Trophoblast cell (in vitro differentiated cells and primary cell): ENCODE results near the gene PITRM1.
A peak's percentile ranks its signal among the peaks of the same experiment; 100 is the strongest.

Experiments used
- DNase-seq, 2 donors: peaks; one replicate each; pipeline ENCODE4 v3.0.0-alpha.2; 2016
- H2AFZ ChIP-seq: 2 replicates; pipeline ENCODE4 v1.6.1; 2013; ENCODE audit warnings: low read length, moderate library complexity, mild to moderate bottlenecking; ENCODE audit not compliant: insufficient read depth, poor library complexity
- H2AK5ac ChIP-seq: 2 replicates; pipeline ENCODE4 v1.6.1; 2013; ENCODE audit warnings: mild to moderate bottlenecking, low read length
- H2BK120ac ChIP-seq: 2 replicates; pipeline ENCODE4 v1.6.1; 2013; ENCODE audit warnings: low read length, mild to moderate bottlenecking, moderate library complexity; ENCODE audit not compliant: insufficient read depth, poor library complexity
- H2BK12ac ChIP-seq: 2 replicates; pipeline ENCODE4 v1.6.1; 2013; ENCODE audit warnings: mild to moderate bottlenecking, low read length, moderate library complexity
- H2BK5ac ChIP-seq: 2 replicates; pipeline ENCODE4 v1.6.1; 2013; ENCODE audit warnings: low read length, low read depth, moderate library complexity, mild to moderate bottlenecking; ENCODE audit not compliant: poor library complexity
- H3K14ac ChIP-seq: 2 replicates; pipeline ENCODE4 v1.6.1; 2013; ENCODE audit warnings: mild to moderate bottlenecking, low read length
- H3K18ac ChIP-seq: 2 replicates; pipeline ENCODE4 v1.6.1; 2013; ENCODE audit warnings: mild to moderate bottlenecking, low read length
- H3K23ac ChIP-seq: 2 replicates; pipeline ENCODE4 v1.6.1; 2013; ENCODE audit warnings: low read length
- H3K27ac ChIP-seq: 2 replicates; pipeline ENCODE4 v1.5.1; 2013; ENCODE audit warnings: low read depth, mild to moderate bottlenecking, inconsistent platforms, low read length, moderate library complexity
- H3K27me3 ChIP-seq: 2 replicates; pipeline ENCODE4 v1.6.1; 2013; ENCODE audit warnings: inconsistent platforms, mild to moderate bottlenecking, low read length, moderate library complexity; ENCODE audit not compliant: insufficient read depth
- H3K36me3 ChIP-seq, 2 experiments: 1 replicate in 1 of 2; 2 replicates in 1 of 2; pipeline ENCODE4 v1.6.1; 2013; ENCODE audit warnings: low read length in 2 of 2, mild to moderate bottlenecking in 2 of 2, moderate library complexity in 1 of 2; ENCODE audit not compliant: insufficient read depth in 2 of 2, control insufficient read depth in 1 of 2
- H3K4ac ChIP-seq: 2 replicates; pipeline ENCODE4 v1.6.1; 2013; ENCODE audit warnings: low read depth, mild to moderate bottlenecking, low read length, moderate library complexity
- H3K4me1 ChIP-seq, 2 experiments: 1 replicate in 1 of 2; 2 replicates in 1 of 2; pipeline ENCODE4 v1.6.1; 2013; ENCODE audit warnings: low read length in 2 of 2, mild to moderate bottlenecking in 2 of 2, moderate library complexity in 1 of 2; ENCODE audit not compliant: insufficient read depth in 2 of 2, control insufficient read depth in 1 of 2
- H3K4me2 ChIP-seq: 2 replicates; pipeline ENCODE4 v1.6.1; 2013; ENCODE audit warnings: inconsistent platforms, mild to moderate bottlenecking, low read length, moderate library complexity
- H3K4me3 ChIP-seq: 2 replicates; pipeline ENCODE4 v1.5.1; 2013; ENCODE audit warnings: mild to moderate bottlenecking, low read depth, low read length, inconsistent platforms
- H3K79me1 ChIP-seq: one replicate; pipeline ENCODE4 v1.6.1; 2013; ENCODE audit warnings: low read length
- H3K79me2 ChIP-seq: 2 replicates; pipeline ENCODE4 v1.6.1; 2013; ENCODE audit warnings: low read length, mild to moderate bottlenecking; ENCODE audit not compliant: control insufficient read depth, insufficient read depth, poor library complexity
- H3K9ac ChIP-seq: 2 replicates; pipeline ENCODE4 v1.6.1; 2013; ENCODE audit warnings: mild to moderate bottlenecking, low read length
- H3K9me3 ChIP-seq: 2 replicates; pipeline ENCODE4 v1.6.1; 2013; ENCODE audit warnings: low read depth, mild to moderate bottlenecking, control low read depth, inconsistent platforms, low read length; ENCODE audit not compliant: insufficient read depth
- H4K12ac ChIP-seq: 2 replicates; pipeline ENCODE4 v1.6.1; 2013; ENCODE audit warnings: low read depth, mild to moderate bottlenecking, low read length, moderate library complexity
- H4K8ac ChIP-seq: 2 replicates; pipeline ENCODE4 v1.6.1; 2013; ENCODE audit warnings: low read depth, mild to moderate bottlenecking, low read length, moderate library complexity
- H4K91ac ChIP-seq: one replicate; pipeline ENCODE4 v1.6.1; 2013; ENCODE audit warnings: low read depth, mild to moderate bottlenecking, low read length, moderate library complexity
- WGBS: extraction: QIAGEN DNeasy Blood & Tissue Kit; methylation state at CpG from one replicate; pipeline ENCODE4 v1.1.7; 2013; ENCODE audit warnings: missing lambda C conversion rate; ENCODE audit not compliant: insufficient read length, insufficient coverage; ENCODE audit errors: extremely low coverage; 5-methylcytosine and 5-hydroxymethylcytosine counted together

PITRM1 gene

DNA sequence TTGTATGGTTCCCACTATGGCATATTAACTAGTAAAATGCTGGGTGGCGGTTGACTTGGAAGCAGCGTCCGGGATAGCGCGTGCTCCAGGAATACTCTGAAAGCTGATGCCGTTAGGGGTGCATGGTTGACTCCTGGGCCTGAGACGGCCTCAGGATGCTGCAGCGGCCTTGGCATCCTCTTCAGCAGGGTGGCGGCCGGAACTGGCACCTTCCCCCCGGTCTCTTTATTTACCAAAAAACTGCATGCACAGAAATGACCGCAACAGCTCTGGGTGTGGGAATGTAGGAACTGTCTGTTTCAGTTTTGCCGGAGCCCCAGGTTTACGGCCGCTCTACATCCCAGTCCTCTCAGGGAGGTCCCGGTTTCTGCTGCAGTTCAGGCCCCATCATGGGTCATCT lies 76.4 kb downstream of the PITRM1 start:
- Histone ChIP-seq H2AFZ (peak overlapping the region; percentile 61), H3K4me3 (no peak overlapping the region), H3K9me3 (peaks cover 4% of the 10 kb centered on the region), H3K9ac (no peak overlapping the region), H3K23ac (no peak overlapping the region), H2BK120ac (peak overlapping the region; percentile 65), H3K14ac (peak overlapping the region; percentile 78), H3K79me1 (peaks cover 25% of the 10 kb centered on the region), H3K36me3 (peaks cover 22 to 33% of the 10 kb centered on the region in 2 experiments), H4K91ac (peak overlapping the region; percentile 98), H3K79me2 (peaks cover 15% of the 10 kb centered on the region), H3K27me3 (no peaks in the 10 kb centered on the region), H4K8ac (peak overlapping the region; percentile 44), H3K4ac (peak overlapping the region; percentile 84), H2AK5ac (peak overlapping the region; percentile 94), H3K27ac (peak overlapping the region; percentile 79), H2BK5ac (peak overlapping the region; percentile 84), H3K4me2 (no peak overlapping the region), H2BK12ac (peak overlapping the region; percentile 82), H3K4me1 (peaks cover 25 to 36% of the 10 kb centered on the region in 2 experiments), H3K18ac (peak overlapping the region; percentile 94), H4K12ac (no peak overlapping the region)
- no peak for DNase-seq
- WGBS, result no CpG with 5 or more reads among the region's 16 CpGs

DNA sequence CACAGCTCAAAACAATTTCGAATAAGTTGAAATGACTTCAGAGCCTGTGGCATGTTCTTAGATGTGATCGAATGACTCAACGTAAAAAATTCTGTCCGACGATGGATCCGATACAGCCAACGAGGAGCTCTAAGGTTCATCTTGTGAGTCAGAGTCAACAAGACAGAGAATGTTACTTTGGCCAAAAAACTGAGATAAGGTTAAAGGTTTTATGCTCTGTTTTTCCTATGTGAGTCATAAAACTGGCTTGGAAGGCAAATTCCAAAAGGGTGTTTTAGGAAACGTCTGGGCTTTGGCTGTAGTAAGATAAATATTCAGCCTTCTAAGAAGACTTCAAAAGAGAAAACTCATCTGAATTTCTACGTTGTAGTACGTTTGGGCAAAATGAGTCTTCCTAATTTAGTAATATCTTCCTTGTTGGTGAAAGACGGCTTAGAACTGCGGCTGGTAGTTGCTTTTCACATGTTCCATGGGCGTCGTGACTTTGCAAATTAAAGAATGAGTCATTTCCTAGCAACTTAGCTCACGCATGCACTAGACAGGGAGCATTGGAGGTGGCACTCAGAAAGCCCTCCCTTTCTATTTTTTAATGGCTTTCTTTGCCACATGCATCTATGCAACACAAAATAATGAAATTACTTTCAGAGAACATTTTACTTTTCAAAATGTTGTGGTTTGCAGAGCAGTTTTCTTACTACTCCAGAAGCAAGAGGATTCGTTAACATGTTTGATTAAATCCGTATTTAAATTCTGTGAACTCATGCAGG lies 77.0 kb downstream of the PITRM1 start:
- no CpG with 5 or more reads among the region's 17 CpGs for WGBS
- H3K4me3 ChIP-seq, result no peak overlapping the region

DNA sequence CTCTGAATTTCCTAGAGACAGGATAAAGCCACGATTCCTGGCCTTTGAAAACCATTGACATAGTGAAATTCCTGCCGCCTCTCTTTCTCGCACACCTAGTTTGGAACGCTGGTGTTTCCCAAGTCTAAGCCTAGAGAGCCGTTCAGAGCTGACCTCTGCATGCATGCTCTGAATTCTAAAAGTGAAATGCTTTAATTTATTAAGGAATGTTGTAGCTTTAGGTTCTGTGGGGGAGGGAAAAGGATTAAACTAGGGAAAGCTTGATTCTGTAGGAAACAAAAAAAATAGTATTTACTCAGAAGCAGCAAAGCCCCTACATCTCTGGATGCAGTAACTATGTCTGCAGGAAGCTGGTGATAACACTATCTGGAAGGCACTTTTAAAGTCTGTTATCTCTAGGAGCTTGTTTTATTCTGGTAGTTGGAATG lies 78.0 kb downstream of the PITRM1 start:
- H3K23ac ChIP-seq, result no peak overlapping the region
- peaks cover 34 to 45% of the 10 kb centered on the region in 2 experiments for H3K4me1 ChIP-seq
- H4K12ac ChIP-seq, result no peak overlapping the region
- no peak overlapping the region for H3K9ac ChIP-seq
- H3K9me3 ChIP-seq, result peaks cover 3% of the 10 kb centered on the region
- H3K4me3 ChIP-seq, result no peak overlapping the region
- H3K27ac ChIP-seq, result peak overlapping the region; percentile 79
- peaks cover 15% of the 10 kb centered on the region for H3K79me2 ChIP-seq
- H2BK12ac ChIP-seq, result peak overlapping the region; percentile 38
- H2AFZ ChIP-seq, result no peak overlapping the region
- H2AK5ac ChIP-seq, result no peak overlapping the region
- peak overlapping the region; percentile 36 for H2BK5ac ChIP-seq
- no peak overlapping the region for H4K8ac ChIP-seq
- WGBS, result no CpG with 5 or more reads among the region's 5 CpGs
- H3K4me2 ChIP-seq, result no peak overlapping the region
- peak overlapping the region; percentile 53 for H4K91ac ChIP-seq
- H3K14ac ChIP-seq, result no peak overlapping the region
- peaks cover 12 to 19% of the 10 kb centered on the region in 2 experiments for H3K36me3 ChIP-seq
- H3K27me3 ChIP-seq, result no peaks in the 10 kb centered on the region
- peak; percentile 66 to 77 for DNase-seq
- no peak overlapping the region for H3K18ac ChIP-seq
- H3K4ac ChIP-seq, result no peak overlapping the region
- H2BK120ac ChIP-seq, result peak overlapping the region; percentile 3
- H3K79me1 ChIP-seq, result peaks cover 35% of the 10 kb centered on the region

More for the DNA sequence above, 77.0 kb downstream of the PITRM1 start:
- Histone ChIP-seq H4K91ac (peak overlapping the region; percentile 98), H2BK12ac (peak overlapping the region; percentile 82), H2BK120ac (peak overlapping the region; percentile 74), H3K4me1 (peaks cover 29 to 40% of the 10 kb centered on the region in 2 experiments), H3K4me2 (peak overlapping the region; percentile 27), H3K27ac (peak overlapping the region; percentile 79), H3K23ac (no peak overlapping the region), H3K27me3 (no peaks in the 10 kb centered on the region), H3K79me1 (peaks cover 29% of the 10 kb centered on the region), H2AFZ (no peak overlapping the region), H4K8ac (no peak overlapping the region), H3K79me2 (peaks cover 15% of the 10 kb centered on the region), H4K12ac (no peak overlapping the region), H3K18ac (no peak overlapping the region), H2AK5ac (no peak overlapping the region), H3K9ac (no peak overlapping the region), H2BK5ac (peak overlapping the region; percentile 89), H3K14ac (peak overlapping the region; percentile 78), H3K4ac (no peak overlapping the region), H3K36me3 (peaks cover 18 to 29% of the 10 kb centered on the region in 2 experiments), H3K9me3 (peaks cover 4% of the 10 kb centered on the region)
- peak; percentile 95 to 99 for DNase-seq

DNA sequence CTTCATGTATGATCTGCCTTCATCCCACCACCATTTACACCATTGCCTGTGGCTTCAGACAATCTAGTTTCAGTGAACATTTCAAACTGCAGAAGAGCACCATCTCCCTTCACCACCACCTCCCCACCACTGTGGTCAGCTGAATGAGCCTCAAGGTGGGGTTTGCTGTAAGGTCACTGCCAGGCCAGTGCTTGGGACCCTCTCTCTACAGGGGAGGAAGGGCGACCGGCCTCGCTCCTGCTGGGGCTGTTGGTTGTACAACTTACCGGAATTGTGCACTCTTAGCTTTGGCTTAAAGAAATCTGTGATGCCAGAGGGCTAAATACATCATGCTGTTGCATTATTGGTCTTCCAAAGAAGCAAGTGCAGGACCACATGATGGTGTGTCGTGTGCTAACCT lies 78.6 kb downstream of the PITRM1 start:
- H2BK120ac ChIP-seq, result peak overlapping the region; percentile 12
- no peak overlapping the region for H3K4me2 ChIP-seq
- DNase-seq, result no peak
- H3K23ac ChIP-seq, result no peak overlapping the region
- H3K4me3 ChIP-seq, result no peak overlapping the region
- H2AK5ac ChIP-seq, result no peak overlapping the region
- no peak overlapping the region for H4K12ac ChIP-seq
- H3K27me3 ChIP-seq, result no peaks in the 10 kb centered on the region
- H3K18ac ChIP-seq, result peak overlapping the region; percentile 19
- WGBS, result no CpG with 5 or more reads among the region's 5 CpGs
- H3K27ac ChIP-seq, result peak overlapping the region; percentile 79
- H3K79me2 ChIP-seq, result peaks cover 18% of the 10 kb centered on the region
- peak overlapping the region; percentile 57 for H4K91ac ChIP-seq
- peak overlapping the region; percentile 36 for H2BK5ac ChIP-seq
- peak overlapping the region; percentile 4 for H2BK12ac ChIP-seq
- peak overlapping the region; percentile 12 for H3K14ac ChIP-seq
- peaks cover 37% of the 10 kb centered on the region for H3K79me1 ChIP-seq
- H3K9me3 ChIP-seq, result peaks cover 3% of the 10 kb centered on the region
- H3K4me1 ChIP-seq, result peaks cover 34 to 49% of the 10 kb centered on the region in 2 experiments
- peak overlapping the region; percentile 5 for H4K8ac ChIP-seq
- H3K4ac ChIP-seq, result peak overlapping the region; percentile 9
- H2AFZ ChIP-seq, result no peak overlapping the region
- H3K9ac ChIP-seq, result no peak overlapping the region
- H3K36me3 ChIP-seq, result peaks cover 9 to 13% of the 10 kb centered on the region in 2 experiments
